Measurements from ENCODE around the gene RUNX3.
"Not testable (repeated sequence)": the region's sequence is repeated elsewhere in the genome, so short reads cannot be mapped to it uniquely, and the experiment has no call there.

RUNX3 gene

GRCh38 chr1:24930260-24931145 lies at the start of gene RUNX3:
Gene RUNX3 (minus strand): TSS chr1:24930276. CDS start chr1:24929868, 408 bp downstream.
- TF ChIP-seq, protein P1, sequence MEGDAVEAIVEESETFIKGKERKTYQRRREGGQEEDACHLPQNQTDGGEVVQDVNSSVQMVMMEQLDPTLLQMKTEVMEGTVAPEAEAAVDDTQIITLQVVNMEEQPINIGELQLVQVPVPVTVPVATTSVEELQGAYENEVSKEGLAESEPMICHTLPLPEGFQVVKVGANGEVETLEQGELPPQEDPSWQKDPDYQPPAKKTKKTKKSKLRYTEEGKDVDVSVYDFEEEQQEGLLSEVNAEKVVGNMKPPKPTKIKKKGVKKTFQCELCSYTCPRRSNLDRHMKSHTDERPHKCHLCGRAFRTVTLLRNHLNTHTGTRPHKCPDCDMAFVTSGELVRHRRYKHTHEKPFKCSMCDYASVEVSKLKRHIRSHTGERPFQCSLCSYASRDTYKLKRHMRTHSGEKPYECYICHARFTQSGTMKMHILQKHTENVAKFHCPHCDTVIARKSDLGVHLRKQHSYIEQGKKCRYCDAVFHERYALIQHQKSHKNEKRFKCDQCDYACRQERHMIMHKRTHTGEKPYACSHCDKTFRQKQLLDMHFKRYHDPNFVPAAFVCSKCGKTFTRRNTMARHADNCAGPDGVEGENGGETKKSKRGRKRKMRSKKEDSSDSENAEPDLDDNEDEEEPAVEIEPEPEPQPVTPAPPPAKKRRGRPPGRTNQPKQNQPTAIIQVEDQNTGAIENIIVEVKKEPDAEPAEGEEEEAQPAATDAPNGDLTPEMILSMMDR (IDR thresholded peaks at IDR 0.05; ENCODE audit: low read depth, low read length, missing control alignments) = no peak
- H3K4me3 ChIP-seq (replicated peaks; ENCODE audit: low read depth, low read length) = peak within 1 kb of the TSS; percentile 44
- no peak for DNase-seq (ENCODE audit: extremely low read depth, low read depth)

- H3K4me3 ChIP-seq (replicated peaks; ENCODE audit: low read depth, low read length); DNase-seq (ENCODE audit: extremely low read depth, low read depth): not testable (repeated sequence)
Measured at GRCh38 chr1:24979232-24979631, 49.2 kb upstream of the RUNX3 start.

- DNase-seq (ENCODE audit: extremely low read depth, low read depth) = no peak
Measured at GRCh38 chr1:24978383-24979032, 48.4 kb upstream of the RUNX3 start.

DNA sequence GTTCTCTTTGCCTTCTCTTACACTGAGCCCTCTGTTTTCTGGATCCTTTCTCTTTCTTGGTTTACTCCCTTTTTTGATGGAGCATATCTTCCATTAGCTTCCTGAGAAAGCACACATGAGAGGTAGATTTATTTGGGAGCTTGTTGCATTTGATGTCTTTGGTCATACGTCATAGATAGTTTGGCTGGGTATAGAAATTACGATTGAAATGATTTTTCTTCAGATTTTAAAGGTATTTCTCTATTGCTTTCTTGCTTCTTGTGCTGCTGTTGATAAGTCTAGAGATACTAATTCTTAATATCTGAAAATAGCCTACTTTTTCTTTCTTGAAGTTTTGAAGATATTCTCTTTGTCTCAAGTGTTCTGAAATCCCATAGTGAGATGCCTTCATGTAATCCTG lies 45.3 kb upstream of the RUNX3 start:
- H3K4me3 ChIP-seq (replicated peaks; ENCODE audit: low read depth, low read length) = no peak overlapping the region
- TF ChIP-seq, protein P1 (IDR thresholded peaks at IDR 0.05; ENCODE audit: low read depth, low read length, missing control alignments) = no peak
- no peak for DNase-seq (ENCODE audit: extremely low read depth, low read depth)

More at GRCh38 chr1:24978383-24979032, 48.4 kb upstream of the RUNX3 start:
- H3K4me3 ChIP-seq (replicated peaks; ENCODE audit: low read depth, low read length) = no peak overlapping the region
- TF ChIP-seq, protein P1 (IDR thresholded peaks at IDR 0.05; ENCODE audit: low read depth, low read length, missing control alignments) = no peak

- TF ChIP-seq, protein P1 (IDR thresholded peaks at IDR 0.05; ENCODE audit: low read depth, low read length, missing control alignments) = no peak
Measured at GRCh38 chr1:24973315-24973714, 43.2 kb upstream of the RUNX3 start.

GRCh38 chr1:24972915-24973242 lies 42.8 kb upstream of the RUNX3 start:
- TF ChIP-seq, protein P1 (IDR thresholded peaks at IDR 0.05; ENCODE audit: low read depth, low read length, missing control alignments) = no peak
- H3K4me3 ChIP-seq (replicated peaks; ENCODE audit: low read depth, low read length) = no peak overlapping the region
- DNase-seq (ENCODE audit: extremely low read depth, low read depth) = no peak

More at GRCh38 chr1:24973315-24973714, 43.2 kb upstream of the RUNX3 start:
- no peak for DNase-seq (ENCODE audit: extremely low read depth, low read depth)
- H3K4me3 ChIP-seq (replicated peaks; ENCODE audit: low read depth, low read length) = no peak overlapping the region

- no peak overlapping the region for H3K4me3 ChIP-seq (replicated peaks; ENCODE audit: low read depth, low read length)
- DNase-seq (ENCODE audit: extremely low read depth, low read depth) = peak; percentile 33
- TF ChIP-seq, protein P1 (IDR thresholded peaks at IDR 0.05; ENCODE audit: low read depth, low read length, missing control alignments) = no peak
Measured at GRCh38 chr1:24972221-24972914, 42.3 kb upstream of the RUNX3 start.
